CD4-positive, alpha-beta T cell (primary cell): Measurements from ENCODE around the gene CPVL. TPM values are rescaled to one million over a fixed set of nuclear protein-coding genes. Genes with fewer than 3 reads are reported as not detected.

Experiments
- ATAC-seq: fragments of 200-7000 bp; cut with Tn5 transposase; one replicate; pipeline ENCODE4 v1.10.0; 2022; ENCODE audit warnings: mild to moderate bottlenecking; ENCODE audit not compliant: poor library complexity
- CTCF ChIA-PET: fragments of 350-600 bp; sonication (Branson Sonifier 250); formaldehyde crosslinking; loops from one replicate; lab custom pipeline; 2021; ENCODE audit warnings: antibody characterized with exemption, inconsistent platforms; lab: Charles Lee
- POLR2A ChIA-PET: fragments of 350-600 bp; sonication (Branson Sonifier 250); formaldehyde crosslinking; loops from one replicate; lab custom pipeline; 2021; ENCODE audit warnings: antibody characterized with exemption, inconsistent platforms; lab: Charles Lee
- DNase-seq, 14 experiments: peaks; one replicate each; pipeline ENCODE4 v3.0.0-alpha.2; 2013 to 2020; ENCODE audit warnings: mixed read lengths in 2 of 14
- H3K27ac ChIP-seq, 2 donors: one replicate each; pipeline versions ENCODE4 v1.5.1 to v1.7.0; 2013; ENCODE audit warnings: low read length in 2 of 2, low read depth in 1 of 2, mild to moderate bottlenecking in 1 of 2
- H3K27me3 ChIP-seq, 2 experiments: 1 replicate in 1 of 2; 2 replicates in 1 of 2; pipeline versions ENCODE4 v1.6.1 to v1.7.0; 2013; ENCODE audit warnings: low read length in 2 of 2, control low read depth in 1 of 2, mild to moderate bottlenecking in 1 of 2, moderate library complexity in 1 of 2; ENCODE audit not compliant: insufficient read depth in 2 of 2, control insufficient read depth in 1 of 2
- H3K36me3 ChIP-seq: one replicate; pipeline ENCODE4 v1.6.1; 2013; ENCODE audit warnings: low read length, control low read depth; ENCODE audit not compliant: insufficient read depth
- H3K4me1 ChIP-seq: one replicate; pipeline ENCODE4 v1.6.1; 2013; ENCODE audit warnings: low read length, control low read depth; ENCODE audit not compliant: insufficient read depth
- H3K4me3 ChIP-seq: one replicate; pipeline ENCODE4 v1.5.1; 2013; ENCODE audit warnings: mild to moderate bottlenecking, low read length, moderate library complexity
- H3K9me3 ChIP-seq, 2 experiments: 1 replicate in 1 of 2; 2 replicates in 1 of 2; pipeline versions ENCODE4 v1.6.1 to v1.7.0; 2013; ENCODE audit warnings: low read length in 2 of 2, mild to moderate bottlenecking in 2 of 2, control low read depth in 1 of 2, moderate library complexity in 1 of 2; ENCODE audit not compliant: control insufficient read depth in 1 of 2, insufficient read depth in 1 of 2
- H3K27ac Mint-ChIP-seq: one replicate; pipeline ENCODE4 v1.8.0; 2020; ENCODE audit warnings: mixed read lengths
- H3K27me3 Mint-ChIP-seq: one replicate; pipeline ENCODE4 v1.8.0; 2021; ENCODE audit warnings: mixed read lengths
- H3K36me3 Mint-ChIP-seq: one replicate; pipeline ENCODE4 v1.8.0; 2021; ENCODE audit warnings: low read depth, mixed read lengths
- H3K4me1 Mint-ChIP-seq: one replicate; pipeline ENCODE4 v1.8.0; 2021; ENCODE audit warnings: low read depth, mixed read lengths
- H3K4me3 Mint-ChIP-seq: one replicate; pipeline ENCODE4 v1.8.0; 2020; ENCODE audit warnings: mild to moderate bottlenecking, mixed read lengths
- H3K9me3 Mint-ChIP-seq: one replicate; pipeline ENCODE4 v1.8.0; 2020; ENCODE audit warnings: mixed read lengths
- CTCF ChIP-seq: fragments of 200-600 bp; IDR thresholded peaks from one replicate; pipeline ENCODE4 v1.8.0; 2022; ENCODE audit warnings: antibody characterized with exemption, mild to moderate bottlenecking
- intact Hi-C, 2 experiments: fragments of 100-400 bp; cut with DNase I in 1 of 2; cut with micrococcal nuclease in 1 of 2; formaldehyde crosslinking; loops; one replicate each; pipeline versions ENCODE4 v1.15.1 to v1.9.0; 2023 to 2025; cut with DNase I, micrococcal nuclease
- total RNA-seq, 174 experiments: library from RNA in 2 of 174; stranded (reverse) in 2 of 174; gene quantifications; one replicate each; pipeline ENCODE4 v1.2.3 and lab custom pipeline; 2021 to 2026

The CPVL gene
- total RNA-seq, 2 experiments from 2014 or later: 3.8 to 4.5 TPM

GRCh38 chr7:28954946-28955345 is 191.4 kb downstream of the CPVL start:
- Histone ChIP-seq H3K36me3 (no peaks in the 10 kb centered on the region), H3K4me1 (peaks cover 26% of the 10 kb centered on the region), H3K27ac (no peak overlapping the region), H3K27me3 (peaks cover 33 to 45% of the 10 kb centered on the region in 2 experiments), H3K4me3 (no peak overlapping the region), H3K9me3 (peaks cover 0 to 22% of the 10 kb centered on the region in 2 experiments)
- ATAC-seq (no peak), DNase-seq (no peak)
- H3K4me1 Mint-ChIP-seq: peaks cover 9% of the 10 kb centered on the region
- H3K36me3 Mint-ChIP-seq: no peaks in the 10 kb centered on the region
- H3K27me3 Mint-ChIP-seq: peaks cover 76% of the 10 kb centered on the region
- no peak overlapping the region for H3K4me3 Mint-ChIP-seq
- no peak overlapping the region for H3K27ac Mint-ChIP-seq
- intact Hi-C loops: no loop called here
- no peak for TF ChIP-seq CTCF
- ChIA-PET CTCF (no interaction called here), POLR2A (no interaction called here)
- no peaks in the 10 kb centered on the region for H3K9me3 Mint-ChIP-seq

GRCh38 chr7:28954471-28954870 is 191.9 kb downstream of the CPVL start:
- POLR2A ChIA-PET: no interaction called here
- intact Hi-C loops: no loop called here

GRCh38 chr7:28953633-28954032 is 192.7 kb downstream of the CPVL start:
- H3K9me3 Mint-ChIP-seq: no peaks in the 10 kb centered on the region
- CTCF ChIA-PET: no interaction called here
- ATAC-seq (no peak), DNase-seq (no peak)
- peaks cover 26% of the 10 kb centered on the region for H3K4me1 ChIP-seq
- H3K4me1 Mint-ChIP-seq: peaks cover 9% of the 10 kb centered on the region
- intact Hi-C loops: no loop called here
- peaks cover 30 to 38% of the 10 kb centered on the region in 2 experiments for H3K27me3 ChIP-seq
- TF ChIP-seq CTCF: no peak
- H3K36me3 Mint-ChIP-seq: no peaks in the 10 kb centered on the region
- no peak overlapping the region for H3K4me3 ChIP-seq
- POLR2A ChIA-PET: no interaction called here
- H3K4me3 Mint-ChIP-seq: no peak overlapping the region
- H3K36me3 ChIP-seq: no peaks in the 10 kb centered on the region
- H3K27ac ChIP-seq: no peak overlapping the region
- H3K27me3 Mint-ChIP-seq: peaks cover 67% of the 10 kb centered on the region
- peaks cover 0 to 22% of the 10 kb centered on the region in 2 experiments for H3K9me3 ChIP-seq
- no peak overlapping the region for H3K27ac Mint-ChIP-seq

More at GRCh38 chr7:28954471-28954870, 191.9 kb downstream of the CPVL start:
- H3K27me3 Mint-ChIP-seq: peaks cover 75% of the 10 kb centered on the region
- no peaks in the 10 kb centered on the region for H3K36me3 Mint-ChIP-seq
- no peaks in the 10 kb centered on the region for H3K36me3 ChIP-seq
- H3K27ac Mint-ChIP-seq: no peak overlapping the region
- peaks cover 26% of the 10 kb centered on the region for H3K4me1 ChIP-seq
- H3K27me3 ChIP-seq: peaks cover 33 to 40% of the 10 kb centered on the region in 2 experiments
- no peaks in the 10 kb centered on the region for H3K9me3 Mint-ChIP-seq
- ATAC-seq: no peak
- H3K9me3 ChIP-seq: peaks cover 0 to 22% of the 10 kb centered on the region in 2 experiments
- no peak overlapping the region for H3K4me3 Mint-ChIP-seq
- CTCF ChIA-PET: no interaction called here
- DNase-seq: no peak
- H3K4me1 Mint-ChIP-seq: peaks cover 9% of the 10 kb centered on the region
- H3K27ac ChIP-seq: no peak overlapping the region
- no peak for TF ChIP-seq CTCF
- no peak overlapping the region for H3K4me3 ChIP-seq

Other genes with a start within 250 kb of the CPVL start
- gene TRIL, start 188.2 kb downstream of the CPVL start, total RNA-seq: not detected
- 1 to 10 TPM; 2.1 to 3.5 TPM for gene CHN2, start 48.2 kb upstream of the CPVL start, total RNA-seq